ENCODE results near the gene PIP5K1B. TPM values are rescaled to one million over a fixed set of nuclear protein-coding genes. Genes with fewer than 3 reads are reported as not detected.

Gene PIP5K1B
- total and polyA plus RNA-seq, 2 donors (not counting 3 experiments of a cell fraction or from before 2014, with no cell fraction given): 0.27 TPM; not detected in 1

DNA sequence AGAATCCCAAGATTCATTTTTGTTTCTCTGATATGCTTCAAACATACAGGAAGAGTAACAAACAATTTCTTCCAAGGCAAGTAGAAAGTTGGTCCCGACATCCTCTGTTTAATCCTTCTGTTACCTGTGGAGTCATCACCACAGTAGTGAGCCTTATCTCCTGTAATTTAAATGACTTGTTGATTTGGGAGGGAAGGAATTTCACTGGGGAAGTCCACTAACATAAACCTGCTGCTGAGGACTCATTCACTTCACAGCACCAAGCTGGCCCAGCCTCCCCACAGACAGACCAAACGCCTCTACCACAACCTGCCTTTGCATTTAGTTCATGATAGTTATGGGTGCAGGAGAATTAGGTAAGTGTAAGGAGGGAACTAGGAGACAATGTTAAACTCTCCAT is 245.6 kb downstream of the PIP5K1B start:
- no peaks in the 10 kb centered on the region for H3K79me2 ChIP-seq (ENCODE audit: control insufficient read depth, insufficient read depth, low read length)
- intact Hi-C loops (cut with micrococcal nuclease): no loop called here
- DNase-seq (ENCODE audit: low read depth, low spot score): no peak
- no peak overlapping the region for H3K4me2 ChIP-seq (ENCODE audit: insufficient read depth, low read length)
- no peak overlapping the region for H3K9ac ChIP-seq (replicated peaks; ENCODE audit: extremely low read depth, insufficient read depth, low read length)
- H2AFZ ChIP-seq (ENCODE audit: low read depth, low read length): no peak overlapping the region
- no peaks in the 10 kb centered on the region for H3K9me1 ChIP-seq (replicated peaks; ENCODE audit: control insufficient read depth, extremely low read depth, insufficient read depth, low read length)
- H4K20me1 ChIP-seq (replicated peaks; ENCODE audit: control insufficient read depth, extremely low read depth, insufficient read depth, low read length): no peaks in the 10 kb centered on the region
- no TSS peak for BruUV-seq (replicated peaks)
- ChIA-PET POLR2A (no interaction called here), CTCF (interaction anchor here (1.0 to 1.3 kb wide), 3 partner anchors 9 to 371 kb away, joined by 3 to 4 read pairs (median 3); no protein-coding TSS in a partner anchor)
- no peak overlapping the region for H3K27ac ChIP-seq (ENCODE audit: insufficient read depth, low read depth, low read length)
- H3K9me3 ChIP-seq (replicated peaks; ENCODE audit: control insufficient read depth, insufficient read depth, low read length): no peaks in the 10 kb centered on the region
- H3K4me3 ChIP-seq (replicated peaks in 1 of 3; ENCODE audit: insufficient read depth in 1 of 3, low read depth in 1 of 3, low read length in 3 of 3): no peak overlapping the region
- no peaks in the 10 kb centered on the region for H3K4me1 ChIP-seq (ENCODE audit: control insufficient read depth, extremely low read depth, insufficient read depth, low read length)
- H3K27me3 ChIP-seq (ENCODE audit: control insufficient read depth in 2 of 2, insufficient read depth in 2 of 2, low read length in 2 of 2): no peaks in the 10 kb centered on the region
- H3K36me3 ChIP-seq (ENCODE audit: control insufficient read depth in 2 of 2, extremely low read depth in 1 of 2, insufficient read depth in 2 of 2, low read length in 2 of 2): no peaks in the 10 kb centered on the region
- dilution Hi-C loops (cut with MboI; ENCODE audit: extremely low pct_ligation_motif_present, low sequenced_read_pairs): no loop called here
- no peak for FAIRE-seq
- no peak for TF ChIP-seq EZH2 (IDR thresholded peaks at IDR 0.05; ENCODE audit: borderline replicate concordance, low read depth, low read length, severe bottlenecking)

DNA sequence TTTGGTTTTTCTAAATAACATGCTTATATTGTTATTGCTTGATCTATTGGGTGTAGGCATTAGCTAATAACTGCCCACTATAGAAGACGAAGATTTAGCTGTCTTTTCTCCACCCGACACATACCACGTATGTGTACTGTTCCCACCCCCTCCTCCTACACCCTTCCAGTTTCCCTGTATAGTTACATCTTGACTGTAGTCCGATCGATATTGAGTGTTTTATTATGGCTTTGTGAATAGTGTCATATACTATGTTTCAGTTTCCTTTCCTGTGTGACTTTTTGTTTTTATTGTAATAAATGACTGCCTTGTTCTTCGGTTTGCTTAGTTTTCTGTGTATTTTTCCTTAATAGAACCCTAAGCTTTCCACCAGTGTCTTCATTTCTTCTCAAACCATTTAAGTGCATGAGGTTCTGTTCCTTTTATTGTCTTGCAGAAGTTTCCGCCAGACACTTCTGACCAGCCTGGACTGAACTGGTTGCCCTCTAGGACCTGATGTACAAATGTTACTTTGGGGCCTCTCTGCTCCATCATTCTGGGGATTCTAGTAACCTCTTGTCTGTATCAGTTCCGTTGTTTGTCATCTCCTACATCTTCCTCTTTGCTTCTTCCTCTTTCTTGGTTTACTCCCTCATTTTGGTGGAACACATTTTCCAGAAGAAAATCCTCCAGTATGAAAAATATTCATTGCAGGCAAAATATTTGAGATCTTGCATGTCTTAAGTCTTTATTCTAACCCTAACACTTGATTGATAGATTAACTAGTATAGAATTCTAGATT is 247.0 kb downstream of the PIP5K1B start:
- dilution Hi-C loops (cut with MboI; ENCODE audit: extremely low pct_ligation_motif_present, low sequenced_read_pairs) (no loop called here), intact Hi-C loops (cut with micrococcal nuclease) (no loop called here)
- H2AFZ ChIP-seq (ENCODE audit: low read depth, low read length): no peak overlapping the region
- no peak overlapping the region for H3K4me3 ChIP-seq (replicated peaks in 1 of 3; ENCODE audit: insufficient read depth in 1 of 3, low read depth in 1 of 3, low read length in 3 of 3)
- FAIRE-seq (no peak), DNase-seq (ENCODE audit: low read depth, low spot score) (no peak)
- CTCF ChIA-PET: interaction anchor here (1.0 kb wide), 1 partner anchor 21 kb away, joined by 3 read pairs; no protein-coding TSS in a partner anchor
- no TSS peak for BruUV-seq (replicated peaks)
- no peaks in the 10 kb centered on the region for H3K36me3 ChIP-seq (ENCODE audit: control insufficient read depth in 2 of 2, extremely low read depth in 1 of 2, insufficient read depth in 2 of 2, low read length in 2 of 2)
- H3K27me3 ChIP-seq (ENCODE audit: control insufficient read depth in 2 of 2, insufficient read depth in 2 of 2, low read length in 2 of 2): no peaks in the 10 kb centered on the region
- H3K27ac ChIP-seq (ENCODE audit: insufficient read depth, low read depth, low read length): no peak overlapping the region
- POLR2A ChIA-PET: no interaction called here
- H3K9me3 ChIP-seq (replicated peaks; ENCODE audit: control insufficient read depth, insufficient read depth, low read length): no peaks in the 10 kb centered on the region
- H3K9me1 ChIP-seq (replicated peaks; ENCODE audit: control insufficient read depth, extremely low read depth, insufficient read depth, low read length): no peaks in the 10 kb centered on the region
- H3K4me1 ChIP-seq (ENCODE audit: control insufficient read depth, extremely low read depth, insufficient read depth, low read length): no peaks in the 10 kb centered on the region
- no peak overlapping the region for H3K9ac ChIP-seq (replicated peaks; ENCODE audit: extremely low read depth, insufficient read depth, low read length)
- TF ChIP-seq FOS (IDR thresholded peaks at IDR 0.05; ENCODE audit: borderline replicate concordance, insufficient read depth, low read length) (no peak), EZH2 (IDR thresholded peaks at IDR 0.05; ENCODE audit: borderline replicate concordance, low read depth, low read length, severe bottlenecking) (no peak), MYC (IDR thresholded peaks at IDR 0.05; ENCODE audit: low read depth, low read length) (no peak), POLR2AphosphoS5 (IDR thresholded peaks at IDR 0.05; ENCODE audit: insufficient read depth, low read depth, low read length) (no peak), POLR2A (IDR thresholded peaks at IDR 0.05; ENCODE audit: low read depth, low read length) (no peak), JUN (IDR thresholded peaks at IDR 0.05; ENCODE audit: borderline replicate concordance, insufficient read depth, insufficient read length, low read depth) (no peak), GATA2 (IDR thresholded peaks at IDR 0.05; ENCODE audit: insufficient read depth, insufficient read length, low read depth, low read length) (no peak)
- TF ChIP-seq, protein P1, sequence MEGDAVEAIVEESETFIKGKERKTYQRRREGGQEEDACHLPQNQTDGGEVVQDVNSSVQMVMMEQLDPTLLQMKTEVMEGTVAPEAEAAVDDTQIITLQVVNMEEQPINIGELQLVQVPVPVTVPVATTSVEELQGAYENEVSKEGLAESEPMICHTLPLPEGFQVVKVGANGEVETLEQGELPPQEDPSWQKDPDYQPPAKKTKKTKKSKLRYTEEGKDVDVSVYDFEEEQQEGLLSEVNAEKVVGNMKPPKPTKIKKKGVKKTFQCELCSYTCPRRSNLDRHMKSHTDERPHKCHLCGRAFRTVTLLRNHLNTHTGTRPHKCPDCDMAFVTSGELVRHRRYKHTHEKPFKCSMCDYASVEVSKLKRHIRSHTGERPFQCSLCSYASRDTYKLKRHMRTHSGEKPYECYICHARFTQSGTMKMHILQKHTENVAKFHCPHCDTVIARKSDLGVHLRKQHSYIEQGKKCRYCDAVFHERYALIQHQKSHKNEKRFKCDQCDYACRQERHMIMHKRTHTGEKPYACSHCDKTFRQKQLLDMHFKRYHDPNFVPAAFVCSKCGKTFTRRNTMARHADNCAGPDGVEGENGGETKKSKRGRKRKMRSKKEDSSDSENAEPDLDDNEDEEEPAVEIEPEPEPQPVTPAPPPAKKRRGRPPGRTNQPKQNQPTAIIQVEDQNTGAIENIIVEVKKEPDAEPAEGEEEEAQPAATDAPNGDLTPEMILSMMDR (IDR thresholded peaks at IDR 0.05; ENCODE audit: extremely low read depth in 1 of 2, insufficient read depth in 1 of 2, low read depth in 1 of 2, low read length in 2 of 2): no peak
- TF ChIP-seq, protein P2, sequence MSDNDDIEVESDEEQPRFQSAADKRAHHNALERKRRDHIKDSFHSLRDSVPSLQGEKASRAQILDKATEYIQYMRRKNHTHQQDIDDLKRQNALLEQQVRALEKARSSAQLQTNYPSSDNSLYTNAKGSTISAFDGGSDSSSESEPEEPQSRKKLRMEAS (IDR thresholded peaks at IDR 0.05; ENCODE audit: insufficient read depth, insufficient read length): no peak
- H4K20me1 ChIP-seq (replicated peaks; ENCODE audit: control insufficient read depth, extremely low read depth, insufficient read depth, low read length): no peaks in the 10 kb centered on the region
- H3K79me2 ChIP-seq (ENCODE audit: control insufficient read depth, insufficient read depth, low read length): no peaks in the 10 kb centered on the region
- H3K4me2 ChIP-seq (ENCODE audit: insufficient read depth, low read length): no peak overlapping the region
